Measurements from ENCODE around the gene BNC2. TPM values are rescaled to one million over a fixed set of nuclear protein-coding genes. Genes with fewer than 3 reads are reported as not detected.

The BNC2 gene
- total and polyA plus RNA-seq, 2 donors (not counting 1 experiment from before 2014, with no cell fraction given): 34.7 to 39.1 TPM

GRCh38 chr9:16811987-16812685 is 58.3 kb downstream of the BNC2 start:
- Histone ChIP-seq H3K4me3 (replicated peaks in 1 of 4; ENCODE audit: control extremely low read depth in 1 of 4, insufficient read depth in 1 of 4, low read depth in 3 of 4, low read length in 4 of 4) (no peak overlapping the region), H3K9me3 (ENCODE audit: control insufficient read depth, insufficient read depth, low read depth, low read length) (no peaks in the 10 kb centered on the region), H2AFZ (ENCODE audit: low read length) (no peak overlapping the region), H3K27me3 (ENCODE audit: control insufficient read depth, insufficient read depth, low read length) (no peaks in the 10 kb centered on the region), H3K27ac (ENCODE audit: insufficient read depth, low read length) (no peak overlapping the region), H4K20me1 (ENCODE audit: control insufficient read depth, extremely low read depth, insufficient read depth, low read length) (no peaks in the 10 kb centered on the region), H3K9ac (ENCODE audit: insufficient read depth, low read length) (no peak overlapping the region), H3K36me3 (ENCODE audit: control insufficient read depth, insufficient read depth, low read length) (peaks cover 2% of the 10 kb centered on the region), H3K4me2 (ENCODE audit: extremely low read depth, insufficient read depth, low read length) (no peak overlapping the region), H3K4me1 (ENCODE audit: control insufficient read depth, extremely low read depth, insufficient read depth, low read length) (no peaks in the 10 kb centered on the region), H3K79me2 (ENCODE audit: control insufficient read depth, insufficient read depth, low read length) (peaks cover 24% of the 10 kb centered on the region)
- DNase-seq (ENCODE audit: low read depth in 2 of 2): no peak
- TF ChIP-seq CTCF (conservative IDR thresholded peaks at IDR 0.05 in 1 of 2, IDR thresholded peaks at IDR 0.05 in 1 of 2; ENCODE audit: low read depth in 1 of 2, low read length in 2 of 2): no peak
- TF ChIP-seq EZH2 (IDR thresholded peaks at IDR 0.05; ENCODE audit: low read length, missing control alignments): no peak

- Histone ChIP-seq H3K4me3 (replicated peaks in 1 of 4; ENCODE audit: control extremely low read depth in 1 of 4, insufficient read depth in 1 of 4, low read depth in 3 of 4, low read length in 4 of 4) (no peak overlapping the region), H3K36me3 (ENCODE audit: control insufficient read depth, insufficient read depth, low read length) (peaks cover 2% of the 10 kb centered on the region), H3K4me1 (ENCODE audit: control insufficient read depth, extremely low read depth, insufficient read depth, low read length) (no peaks in the 10 kb centered on the region), H3K27me3 (ENCODE audit: control insufficient read depth, insufficient read depth, low read length) (no peaks in the 10 kb centered on the region), H4K20me1 (ENCODE audit: control insufficient read depth, extremely low read depth, insufficient read depth, low read length) (no peaks in the 10 kb centered on the region), H3K27ac (ENCODE audit: insufficient read depth, low read length) (no peak overlapping the region), H3K79me2 (ENCODE audit: control insufficient read depth, insufficient read depth, low read length) (peaks cover 18% of the 10 kb centered on the region), H2AFZ (ENCODE audit: low read length) (no peak overlapping the region), H3K9me3 (ENCODE audit: control insufficient read depth, insufficient read depth, low read depth, low read length) (no peaks in the 10 kb centered on the region), H3K4me2 (ENCODE audit: extremely low read depth, insufficient read depth, low read length) (no peak overlapping the region), H3K9ac (ENCODE audit: insufficient read depth, low read length) (no peak overlapping the region)
- no peak for DNase-seq (ENCODE audit: low read depth in 2 of 2)
- no peak for TF ChIP-seq EZH2 (IDR thresholded peaks at IDR 0.05; ENCODE audit: low read length, missing control alignments)
- no peak for TF ChIP-seq CTCF (conservative IDR thresholded peaks at IDR 0.05 in 1 of 2, IDR thresholded peaks at IDR 0.05 in 1 of 2; ENCODE audit: low read depth in 1 of 2, low read length in 2 of 2)
These were observed 60.4 kb downstream of the BNC2 start for GRCh38 chr9:16809912-16810610.

GRCh38 chr9:16806674-16807073 is 63.8 kb downstream of the BNC2 start:
- DNase-seq (ENCODE audit: low read depth in 2 of 2): no peak
- Histone ChIP-seq H2AFZ (ENCODE audit: low read length) (no peak overlapping the region), H3K27ac (ENCODE audit: insufficient read depth, low read length) (no peak overlapping the region), H3K4me1 (ENCODE audit: control insufficient read depth, extremely low read depth, insufficient read depth, low read length) (peaks cover 9% of the 10 kb centered on the region), H4K20me1 (ENCODE audit: control insufficient read depth, extremely low read depth, insufficient read depth, low read length) (no peaks in the 10 kb centered on the region), H3K4me3 (replicated peaks in 1 of 4; ENCODE audit: control extremely low read depth in 1 of 4, insufficient read depth in 1 of 4, low read depth in 3 of 4, low read length in 4 of 4) (no peak overlapping the region), H3K27me3 (ENCODE audit: control insufficient read depth, insufficient read depth, low read length) (no peaks in the 10 kb centered on the region), H3K9ac (ENCODE audit: insufficient read depth, low read length) (no peak overlapping the region), H3K4me2 (ENCODE audit: extremely low read depth, insufficient read depth, low read length) (no peak overlapping the region), H3K36me3 (ENCODE audit: control insufficient read depth, insufficient read depth, low read length) (peaks cover 2% of the 10 kb centered on the region), H3K79me2 (ENCODE audit: control insufficient read depth, insufficient read depth, low read length) (peaks cover 15% of the 10 kb centered on the region), H3K9me3 (ENCODE audit: control insufficient read depth, insufficient read depth, low read depth, low read length) (no peaks in the 10 kb centered on the region)
- TF ChIP-seq CTCF (conservative IDR thresholded peaks at IDR 0.05 in 1 of 2, IDR thresholded peaks at IDR 0.05 in 1 of 2; ENCODE audit: low read depth in 1 of 2, low read length in 2 of 2): no peak
- no peak for TF ChIP-seq EZH2 (IDR thresholded peaks at IDR 0.05; ENCODE audit: low read length, missing control alignments)

Measured in fibroblast of lung (primary cell).